Lower lobe of right lung (tissue), 2 donors: Measurements from ENCODE around the gene USP11. TPM values are rescaled to one million over a fixed set of nuclear protein-coding genes. Genes with fewer than 3 reads are reported as not detected.

Experiments used
- ATAC-seq, 2 donors: fragments of 200-7000 bp; cut with Tn5 transposase; one replicate each; pipeline ENCODE4 v1.9.1; 2020 to 2022; ENCODE audit warnings: mild to moderate bottlenecking in 2 of 2, moderate library complexity in 2 of 2
- DNase-seq: peaks from one replicate; pipeline ENCODE4 v3.0.0-alpha.2; 2020
- H3K27ac ChIP-seq: fragments of 200-600 bp; one replicate; pipeline ENCODE4 v1.8.0; 2022
- H3K27me3 ChIP-seq: fragments of 200-600 bp; one replicate; pipeline ENCODE4 v1.8.0; 2022; ENCODE audit warnings: low read depth
- H3K36me3 ChIP-seq: fragments of 200-600 bp; one replicate; pipeline ENCODE4 v1.8.0; 2022; ENCODE audit warnings: mild to moderate bottlenecking
- H3K4me1 ChIP-seq: fragments of 200-600 bp; one replicate; pipeline ENCODE4 v1.8.0; 2022
- H3K4me3 ChIP-seq: fragments of 200-600 bp; one replicate; pipeline ENCODE4 v1.8.0; 2022; ENCODE audit warnings: mild to moderate bottlenecking
- H3K9me3 ChIP-seq: fragments of 200-600 bp; one replicate; pipeline ENCODE4 v1.8.0; 2022
- intact Hi-C: fragments of 100-400 bp; cut with DNase I; formaldehyde crosslinking; loops from one replicate; pipeline ENCODE4 v1.11.0; 2022
- total RNA-seq: library from RNA; stranded (reverse); fragmentation: NEBNext Ultra II Directional; extraction: Animal tissue kit (Norgen Biotek cat#: 25700); gene quantifications from one replicate; pipeline ENCODE4 v1.2.1, GENCODE V29; 2021
- TF ChIP-seq, protein P1 (sequence below): fragments of 200-600 bp; IDR thresholded peaks from one replicate; pipeline ENCODE4 v1.8.0; 2022; ENCODE audit warnings: antibody characterized with exemption, mild to moderate bottlenecking
- donor health status: DM: no; HTN: yes; CAD: no; lungs with severe emphysema.

The USP11 gene
- total RNA-seq, 1 donor from 2014 or later, result 52.9 TPM

GRCh38 chrX:47297874-47298273, 65.1 kb downstream of the USP11 start:
- H3K27ac ChIP-seq, result peak overlapping the region; percentile 59
- TF ChIP-seq, protein P1, sequence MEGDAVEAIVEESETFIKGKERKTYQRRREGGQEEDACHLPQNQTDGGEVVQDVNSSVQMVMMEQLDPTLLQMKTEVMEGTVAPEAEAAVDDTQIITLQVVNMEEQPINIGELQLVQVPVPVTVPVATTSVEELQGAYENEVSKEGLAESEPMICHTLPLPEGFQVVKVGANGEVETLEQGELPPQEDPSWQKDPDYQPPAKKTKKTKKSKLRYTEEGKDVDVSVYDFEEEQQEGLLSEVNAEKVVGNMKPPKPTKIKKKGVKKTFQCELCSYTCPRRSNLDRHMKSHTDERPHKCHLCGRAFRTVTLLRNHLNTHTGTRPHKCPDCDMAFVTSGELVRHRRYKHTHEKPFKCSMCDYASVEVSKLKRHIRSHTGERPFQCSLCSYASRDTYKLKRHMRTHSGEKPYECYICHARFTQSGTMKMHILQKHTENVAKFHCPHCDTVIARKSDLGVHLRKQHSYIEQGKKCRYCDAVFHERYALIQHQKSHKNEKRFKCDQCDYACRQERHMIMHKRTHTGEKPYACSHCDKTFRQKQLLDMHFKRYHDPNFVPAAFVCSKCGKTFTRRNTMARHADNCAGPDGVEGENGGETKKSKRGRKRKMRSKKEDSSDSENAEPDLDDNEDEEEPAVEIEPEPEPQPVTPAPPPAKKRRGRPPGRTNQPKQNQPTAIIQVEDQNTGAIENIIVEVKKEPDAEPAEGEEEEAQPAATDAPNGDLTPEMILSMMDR, result no peak
- H3K4me1 ChIP-seq, result no peaks in the 10 kb centered on the region
- no peaks in the 10 kb centered on the region for H3K36me3 ChIP-seq
- H3K27me3 ChIP-seq, result no peaks in the 10 kb centered on the region
- DNase-seq, result peak; percentile 58
- no peak overlapping the region for H3K4me3 ChIP-seq
- H3K9me3 ChIP-seq, result no peaks in the 10 kb centered on the region
- peak; percentile 78 to 91 for ATAC-seq
- intact Hi-C loops, result no loop called here

Other genes starting within 250 kb of the USP11 start
- 11.9 TPM for gene RGN, start 154.6 kb upstream of the USP11 start, total RNA-seq
- 57.1 TPM for gene NDUFB11, start 88.3 kb upstream of the USP11 start, total RNA-seq
- 32.1 TPM for gene RBM10, start 87.8 kb upstream of the USP11 start, total RNA-seq
- gene UBA1, start 39.2 kb upstream of the USP11 start, total RNA-seq, result 152 TPM
- gene CDK16, start 14.3 kb upstream of the USP11 start, total RNA-seq, result 59.2 TPM
- 0.21 TPM for gene ZNF157, start 137.6 kb downstream of the USP11 start, total RNA-seq